GM18498 (cell line): ENCODE data around the gene FBN1.

Experiments
- ATAC-seq: cut with Tn5 transposase; IDR thresholded peaks from one replicate; pipeline ENCODE4 v1.9.1; 2021; ENCODE audit warnings: mild to moderate bottlenecking, moderate library complexity; ENCODE audit not compliant: unreplicated experiment

Gene FBN1

DNA sequence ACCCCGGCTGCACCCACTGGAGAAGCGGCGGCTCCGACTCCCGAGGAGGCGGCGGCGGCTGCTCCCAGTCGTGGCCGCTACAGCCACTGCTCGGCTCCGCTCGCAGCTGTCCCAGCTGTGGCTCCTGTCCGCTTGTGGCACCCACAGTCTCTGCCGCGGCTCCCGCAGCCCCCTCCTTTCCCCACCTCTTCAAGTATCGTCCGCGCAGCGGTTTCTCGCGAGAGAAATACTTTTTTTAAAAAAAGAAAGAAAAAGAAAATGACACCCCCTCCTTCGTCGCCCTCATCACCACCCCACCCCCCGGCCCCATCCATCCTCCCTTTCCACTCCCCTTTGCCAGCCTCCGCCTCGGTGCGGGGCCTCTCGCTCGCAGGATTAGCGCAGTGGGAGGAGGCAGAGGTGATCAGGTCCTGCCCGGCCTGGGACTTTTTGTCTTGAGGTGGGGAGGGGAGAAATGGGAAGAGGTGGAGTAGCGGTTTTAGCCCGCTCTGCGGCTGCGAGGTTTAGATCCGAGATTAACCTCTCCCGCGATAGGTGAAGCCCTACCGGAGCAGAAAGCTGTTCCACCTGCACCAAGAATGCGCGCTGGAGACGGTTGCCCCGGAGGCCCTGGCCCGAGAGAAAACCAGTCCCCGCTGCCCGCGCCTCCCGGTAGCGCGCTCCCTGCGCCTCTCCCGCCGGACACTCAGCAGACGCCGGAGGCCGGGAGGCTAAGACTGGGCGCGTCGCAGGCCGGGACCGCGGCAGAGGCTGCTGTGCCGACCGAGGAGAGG lies at the start of gene FBN1:
Gene FBN1, minus strand, starts transcription at position 152 of the 773 bp plus-strand sequence. CDS start 940 bp downstream, outside the sequence.
- ATAC-seq: peak; percentile 74

DNA sequence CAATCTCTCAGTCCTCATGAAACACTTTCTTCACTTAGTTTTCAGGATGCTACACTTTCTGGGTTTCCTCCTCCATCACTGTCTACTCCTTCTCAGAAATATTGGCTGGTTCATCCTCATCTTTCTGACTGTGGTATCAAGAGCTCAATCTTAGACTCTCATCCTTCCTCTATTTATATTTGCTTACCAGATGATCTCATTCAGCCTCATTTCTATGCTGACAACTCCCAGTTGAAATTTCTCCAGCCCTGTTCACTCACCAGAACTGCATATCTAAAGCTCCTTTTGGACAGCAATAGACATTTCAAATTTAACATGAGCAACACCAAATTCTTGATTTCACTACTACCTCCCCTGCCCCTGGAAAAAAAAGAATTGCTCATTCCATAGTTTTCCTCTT lies 48.0 kb upstream of the FBN1 start:
- no peak for ATAC-seq

DNA sequence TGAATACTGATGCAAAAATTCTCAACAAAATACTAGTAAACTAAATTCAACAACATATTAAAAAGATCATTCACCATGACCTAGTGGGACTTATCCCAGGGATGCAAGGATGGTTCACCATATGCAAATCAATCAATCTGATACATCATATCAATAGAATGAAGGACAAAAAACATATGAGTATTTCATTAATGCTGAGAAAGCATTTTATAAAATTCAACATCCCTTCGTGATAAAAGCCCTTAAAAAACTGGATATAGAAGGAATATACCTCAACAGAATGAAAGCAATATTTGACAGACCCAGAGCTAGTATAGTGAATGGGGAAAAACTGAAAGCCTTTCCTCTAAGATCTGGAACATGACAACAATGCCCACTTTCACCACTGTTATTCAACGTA lies 43.0 kb upstream of the FBN1 start:
- ATAC-seq: no peak

DNA sequence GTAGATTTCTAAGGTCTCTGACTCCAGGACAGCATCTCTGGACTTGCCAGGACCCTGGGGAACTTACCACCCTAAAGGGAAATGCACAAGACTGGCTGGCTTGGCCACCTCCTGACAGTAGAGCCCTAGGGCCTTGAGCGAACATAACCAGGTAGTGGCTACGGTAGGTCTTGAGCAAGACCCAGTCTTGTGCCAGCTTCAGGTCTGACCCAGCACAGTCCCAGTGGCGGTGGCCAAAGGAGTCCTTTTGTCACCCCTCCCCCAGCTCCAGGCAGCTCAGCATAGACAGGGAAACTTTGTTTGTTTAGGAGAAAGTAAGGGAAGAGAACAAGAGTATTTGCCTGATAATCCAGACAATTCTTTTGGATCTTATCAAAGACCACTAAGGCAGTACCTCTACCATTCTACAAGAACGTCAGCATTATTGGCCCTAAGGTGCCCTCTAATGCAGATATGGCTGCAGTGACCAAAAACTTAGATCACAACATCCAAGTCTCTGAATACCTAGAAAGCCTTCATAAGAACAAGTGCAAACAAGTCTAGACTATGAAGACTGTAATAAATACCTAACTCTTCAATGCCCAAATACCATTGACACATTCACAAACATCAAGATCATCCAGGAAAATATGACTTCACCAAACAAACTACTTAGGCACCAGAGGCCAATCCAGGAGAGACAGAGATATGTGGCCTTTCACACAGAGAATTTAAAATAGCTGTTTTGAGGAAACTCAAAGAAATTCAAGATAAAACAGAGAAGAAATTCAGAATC lies 38.7 kb upstream of the FBN1 start:
- ATAC-seq: no peak

- ATAC-seq: no peak
Measured at GRCh38 chr15:48682942-48683651, 37.6 kb upstream of the FBN1 start.

- no peak for ATAC-seq
Measured at GRCh38 chr15:48681353-48681752, 35.8 kb upstream of the FBN1 start.

DNA sequence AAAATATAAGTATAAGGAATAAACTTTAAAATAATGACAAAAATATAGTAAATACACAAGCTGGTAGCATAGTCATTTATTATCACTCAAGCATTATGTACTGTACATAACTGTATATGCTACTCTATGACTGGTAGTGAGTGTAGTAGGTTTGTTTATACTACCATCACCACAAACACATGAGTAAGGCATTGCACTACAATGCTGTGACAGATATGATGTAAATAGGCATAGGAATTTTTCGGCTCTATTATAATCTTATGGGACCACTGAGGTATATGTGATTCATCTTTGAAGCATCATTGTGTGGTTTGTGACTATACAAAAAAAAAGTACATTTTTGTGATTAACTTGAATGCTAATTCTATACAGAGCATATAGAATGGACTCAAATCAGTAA lies 35.3 kb upstream of the FBN1 start:
- no peak for ATAC-seq

GRCh38 chr15:48679952-48680351 lies 34.4 kb upstream of the FBN1 start:
- no peak for ATAC-seq

- ATAC-seq: no peak
Measured at GRCh38 chr15:48678851-48679250, 33.3 kb upstream of the FBN1 start.

DNA sequence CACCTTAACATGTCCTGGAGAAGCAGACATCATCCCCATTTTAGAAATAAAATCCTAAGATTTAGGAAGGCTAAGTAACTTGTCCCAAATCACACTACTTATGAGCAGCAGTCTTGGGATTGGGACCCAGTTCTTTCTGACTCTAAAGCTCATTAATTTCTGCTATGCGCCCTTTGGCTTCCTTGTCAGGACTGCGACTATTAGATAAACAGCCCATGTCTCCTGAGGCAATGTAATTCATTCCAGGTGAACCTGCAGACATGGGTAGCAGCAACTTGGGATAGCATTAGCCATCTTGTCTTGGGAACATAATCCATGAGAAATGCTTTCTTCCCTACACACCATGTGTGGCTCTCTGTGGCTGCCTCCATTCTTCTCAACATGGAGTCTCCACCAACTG lies 32.3 kb upstream of the FBN1 start:
- no peak for ATAC-seq

DNA sequence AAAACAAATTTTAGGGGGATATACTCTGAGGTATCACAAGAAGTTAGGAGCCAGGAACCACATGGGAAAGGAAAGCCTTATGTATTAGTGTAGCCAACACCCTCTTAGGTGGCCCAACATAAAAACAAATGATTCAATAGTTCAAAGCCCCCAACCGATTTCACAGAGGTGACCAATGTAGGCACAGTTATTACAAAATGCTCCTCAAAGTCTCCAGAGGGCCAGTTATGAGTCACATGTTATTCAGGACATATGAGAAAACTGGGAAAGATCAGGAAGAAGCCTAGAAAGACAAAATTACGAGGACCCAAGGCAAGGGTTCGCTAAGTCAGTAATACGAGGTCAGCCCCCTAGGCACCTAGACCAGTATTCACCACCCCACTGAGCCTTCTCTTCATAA lies 29.9 kb upstream of the FBN1 start:
- no peak for ATAC-seq

DNA sequence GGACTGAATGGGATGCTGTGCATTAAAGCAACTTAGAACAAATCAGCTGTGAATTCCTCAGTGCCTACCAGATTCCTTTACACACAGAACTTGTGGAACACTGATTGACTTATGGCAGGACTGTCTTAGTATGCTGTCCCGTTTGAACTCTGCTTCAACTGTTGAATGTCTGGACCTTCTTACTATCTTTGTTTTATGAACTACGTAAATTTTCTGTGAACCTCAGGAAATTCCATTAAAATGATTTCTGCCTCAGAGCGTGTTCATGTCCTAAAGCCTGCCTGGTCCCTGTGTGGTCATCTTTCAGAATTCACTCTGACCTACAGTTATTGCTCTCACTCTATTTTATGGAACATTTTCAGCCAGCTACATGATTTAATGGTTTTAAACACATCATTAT lies 29.4 kb upstream of the FBN1 start:
- no peak for ATAC-seq

GRCh38 chr15:48672206-48672605 lies 26.7 kb upstream of the FBN1 start:
- ATAC-seq: no peak

DNA sequence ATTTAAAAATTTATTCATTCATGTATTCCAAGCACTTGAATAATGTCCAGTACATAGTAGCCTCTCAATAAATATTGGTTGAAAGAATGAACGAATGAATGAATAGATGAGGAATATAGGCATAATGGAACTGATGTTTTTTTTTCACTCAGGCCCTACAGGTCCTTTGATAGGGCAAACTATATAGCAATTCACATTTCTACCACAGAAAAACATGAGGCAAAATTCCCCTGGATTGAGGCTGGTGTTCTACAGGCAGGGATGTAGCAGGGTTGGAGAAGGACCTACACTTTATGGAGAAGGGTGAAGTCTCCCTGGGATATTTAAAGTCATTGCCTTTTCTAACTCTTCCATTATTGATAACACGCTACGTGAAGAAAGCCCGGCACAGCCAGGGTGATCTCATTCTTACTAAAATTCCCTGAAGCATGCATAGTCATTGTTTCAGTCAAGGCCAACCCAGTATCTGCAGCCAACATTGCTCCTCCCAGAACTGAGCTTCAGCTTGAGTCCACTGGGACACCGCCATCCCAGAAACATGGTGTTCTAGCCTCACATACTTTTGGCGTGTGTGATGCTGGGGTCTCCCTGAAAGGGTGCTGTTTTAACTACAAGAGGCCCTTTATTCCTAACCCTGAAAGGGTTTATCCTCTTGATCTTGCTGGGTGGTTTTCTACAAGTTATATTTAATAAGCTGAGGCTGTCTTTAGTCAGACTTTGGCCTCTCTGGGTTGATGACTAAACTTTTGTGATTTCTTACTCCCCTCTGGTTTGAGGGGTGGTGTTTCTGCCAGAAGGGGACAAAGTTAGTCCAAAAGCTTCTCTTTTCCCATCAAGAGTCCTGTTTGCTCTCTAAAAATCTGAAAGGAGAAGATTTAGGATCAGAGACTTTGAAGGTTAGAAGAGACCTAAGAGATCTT lies 25.9 kb upstream of the FBN1 start:
- ATAC-seq: no peak

GRCh38 chr15:48667701-48668100 lies 22.2 kb upstream of the FBN1 start:
- ATAC-seq: no peak

DNA sequence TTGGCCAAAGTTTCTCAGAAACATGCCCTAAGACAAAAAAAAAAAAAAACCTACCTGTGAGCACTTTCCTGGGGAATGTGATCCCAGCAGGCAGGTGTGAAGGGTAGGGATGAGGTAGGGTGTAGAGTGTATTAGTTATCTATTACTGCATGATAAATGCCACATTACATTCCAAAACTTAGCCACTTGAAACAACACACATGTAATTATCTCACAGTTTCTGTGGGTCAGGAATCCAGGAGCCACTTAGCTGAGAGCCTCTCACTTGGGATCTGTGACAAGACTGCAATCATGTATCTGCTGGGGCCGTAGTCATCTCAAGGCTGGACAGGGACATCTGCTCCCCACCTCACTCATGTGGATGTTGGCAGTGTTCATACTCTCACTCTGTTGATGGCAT lies 18.9 kb upstream of the FBN1 start:
- ATAC-seq: no peak

GRCh38 chr15:48657950-48658591 lies 12.6 kb upstream of the FBN1 start:
- ATAC-seq: no peak

- ATAC-seq: no peak
Measured at GRCh38 chr15:48654801-48655200, 9.3 kb upstream of the FBN1 start.

- no peak for ATAC-seq
Measured at GRCh38 chr15:48653913-48654670, 8.6 kb upstream of the FBN1 start.
